Measurements from ENCODE around the gene NLK.

DNA sequence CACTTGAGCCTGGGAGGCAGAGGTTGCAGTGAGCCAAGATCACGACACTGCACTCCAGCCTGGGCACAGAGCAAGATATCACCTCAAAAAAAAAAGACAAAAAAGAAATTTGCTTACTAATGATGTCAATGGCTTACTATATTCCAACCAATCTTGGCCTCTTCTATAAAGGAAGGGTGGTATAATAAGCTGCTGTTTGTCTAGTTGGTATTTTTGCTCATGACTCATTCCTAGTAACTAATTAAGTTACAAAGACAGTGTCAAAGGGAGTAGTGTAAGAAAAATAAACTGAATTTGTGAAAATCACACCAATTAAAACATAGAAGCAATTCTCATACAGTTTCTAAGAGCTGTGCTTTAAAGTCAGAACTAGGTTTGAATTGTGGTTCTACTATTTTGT is 82.5 kb downstream of the NLK start:
- TF ChIP-seq, protein P1, sequence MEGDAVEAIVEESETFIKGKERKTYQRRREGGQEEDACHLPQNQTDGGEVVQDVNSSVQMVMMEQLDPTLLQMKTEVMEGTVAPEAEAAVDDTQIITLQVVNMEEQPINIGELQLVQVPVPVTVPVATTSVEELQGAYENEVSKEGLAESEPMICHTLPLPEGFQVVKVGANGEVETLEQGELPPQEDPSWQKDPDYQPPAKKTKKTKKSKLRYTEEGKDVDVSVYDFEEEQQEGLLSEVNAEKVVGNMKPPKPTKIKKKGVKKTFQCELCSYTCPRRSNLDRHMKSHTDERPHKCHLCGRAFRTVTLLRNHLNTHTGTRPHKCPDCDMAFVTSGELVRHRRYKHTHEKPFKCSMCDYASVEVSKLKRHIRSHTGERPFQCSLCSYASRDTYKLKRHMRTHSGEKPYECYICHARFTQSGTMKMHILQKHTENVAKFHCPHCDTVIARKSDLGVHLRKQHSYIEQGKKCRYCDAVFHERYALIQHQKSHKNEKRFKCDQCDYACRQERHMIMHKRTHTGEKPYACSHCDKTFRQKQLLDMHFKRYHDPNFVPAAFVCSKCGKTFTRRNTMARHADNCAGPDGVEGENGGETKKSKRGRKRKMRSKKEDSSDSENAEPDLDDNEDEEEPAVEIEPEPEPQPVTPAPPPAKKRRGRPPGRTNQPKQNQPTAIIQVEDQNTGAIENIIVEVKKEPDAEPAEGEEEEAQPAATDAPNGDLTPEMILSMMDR (conservative IDR thresholded peaks at IDR 0.05 in 1 of 2, IDR thresholded peaks at IDR 0.05 in 1 of 2; ENCODE audit: extremely low read depth in 1 of 2, insufficient read depth in 1 of 2, low read depth in 1 of 2, low read length in 2 of 2), result no peak
- no peak for TF ChIP-seq EZH2 (IDR thresholded peaks at IDR 0.05; ENCODE audit: borderline replicate concordance, low read length)

Data from mammary epithelial cell (primary cell).